ENCODE data around the gene EVA1B. TPM values are rescaled to one million over a fixed set of nuclear protein-coding genes. Genes with fewer than 3 reads are reported as not detected.

EVA1B gene
- total and polyA plus RNA-seq, 10 of the 15 experiments (the other 5 are each of a cell fraction or from before 2014, with no cell fraction given), result 0.15 to 6.4 (median 3.0) TPM; not detected in 2

GRCh38 chr1:36286802-36287201, 36.6 kb downstream of the EVA1B start:
- DNase-seq (ENCODE audit: low read depth, low spot score), result no peak
- Histone ChIP-seq H4K20me1 (ENCODE audit: control insufficient read depth, insufficient read depth) (0 out of 2 replicates have a peak, but pooled peaks cover 3% of the 10 kb centered on the region), H3K9ac (ENCODE audit: control insufficient read depth, insufficient read depth, low read length) (no peak overlapping the region), H3K9me3 (replicated peaks; ENCODE audit: control insufficient read depth, insufficient read depth, low read length) (no peaks in the 10 kb centered on the region), H3K36me3 (ENCODE audit: control insufficient read depth in 2 of 2, insufficient read depth in 2 of 2, low read length in 1 of 2) (peaks cover 31 to 49% of the 10 kb centered on the region in 2 experiments), H3K4me2 (ENCODE audit: control insufficient read depth, insufficient read depth) (no peak overlapping the region), H3K79me2 (ENCODE audit: control insufficient read depth, insufficient read depth, low read length) (peaks cover 5% of the 10 kb centered on the region), H2AFZ (ENCODE audit: control insufficient read depth, low read depth, low read length) (no peak overlapping the region), H3K27ac (ENCODE audit: control insufficient read depth, insufficient read depth) (no peak overlapping the region), H3K4me3 (no peak overlapping the region), H3K27me3 (replicated peaks in 1 of 2; ENCODE audit: control insufficient read depth in 2 of 2, insufficient read depth in 2 of 2, low read length in 1 of 2) (no peaks in the 10 kb centered on the region), H3K4me1 (ENCODE audit: control insufficient read depth, insufficient read depth, low read length) (no peaks in the 10 kb centered on the region; the same call in 1 of the 2 replicates)
- intact Hi-C loops (cut with micrococcal nuclease; ENCODE audit: unreplicated experiment), result loop anchor here (2.0 to 5.0 kb wide), 2 partner anchors 100 to 188 kb away; no protein-coding TSS in a partner anchor
- WGBS (ENCODE audit: insufficient coverage, insufficient replicate concordance, low lambda C conversion rate, missing lambda C conversion rate), result 100% methylated on average over 13 of the region's 13 CpGs
- in situ Hi-C loops (cut with MboI), result loop anchor here (5.0 to 10.0 kb wide), 2 partner anchors 135 to 182 kb away; no protein-coding TSS in a partner anchor
- SMC1A ChIA-PET (ENCODE audit: uncharacterized antibody, unreplicated experiment), result interaction anchor here (1.0 to 5.5 kb wide), 9 partner anchors 11 to 187 kb away, joined by 3 to 69 read pairs (median 4); partner anchors contain the start of genes SH3D21 and TRAPPC3
- POLR2A ChIA-PET, result interaction anchor here (0.9 to 2.1 kb wide), 3 partner anchors 20 to 137 kb away, joined by 3 to 8 read pairs (median 4); partner anchors contain the start of genes SH3D21 and TRAPPC3
- no peak for ATAC-seq
- FAIRE-seq, result no peak
- TF ChIP-seq PML (IDR thresholded peaks at IDR 0.05; ENCODE audit: low read length) (no peak), NFIC (IDR thresholded peaks at IDR 0.05; ENCODE audit: low read depth, low read length) (no peak), SUZ12 (IDR thresholded peaks at IDR 0.05; ENCODE audit: unreplicated experiment) (no peak), ZNF24 (IDR thresholded peaks at IDR 0.05) (no peak)
- CTCF ChIA-PET, result interaction anchor here (0.7 to 3.8 kb wide), 12 partner anchors 7 to 153 kb away, joined by 3 to 89 read pairs (median 6); partner anchors contain the start of genes SH3D21 and TRAPPC3
- BruUV-seq (replicated peaks), result TSS peak; percentile 56
- RAD21 ChIA-PET (ENCODE audit: unreplicated experiment), result interaction anchor here (1.2 to 2.3 kb wide), 4 partner anchors 56 to 137 kb away, joined by 3 to 12 read pairs (median 4); partner anchors contain the start of gene TRAPPC3

Data from GM12878 (cell line).